A673 (cell line): ENCODE results near the gene ZNF385B. TPM values are rescaled to one million over a fixed set of nuclear protein-coding genes. Genes with fewer than 3 reads are reported as not detected.

Source experiments
- BruUV-seq: library from RNA; stranded (reverse); fragments of 400-500 nt; replicated peaks from 2 replicates; lab custom pipeline; 2021; lab: Mats Ljungman, UMichigan
- CTCF ChIA-PET: fragments of 300-600 bp; sonication (Branson Sonifier 250); formaldehyde crosslinking; loops from one replicate; lab custom pipeline; 2022; ENCODE audit warnings: antibody characterized with exemption; lab: Charles Lee
- POLR2A ChIA-PET: fragments of 300-600 bp; sonication (Branson Sonifier 250); formaldehyde crosslinking; loops from one replicate; lab custom pipeline; 2022; ENCODE audit warnings: antibody characterized with exemption; ENCODE audit not compliant: low non-redundant PET; lab: Charles Lee
- DNase-seq: peaks from one replicate; pipeline ENCODE4 v3.0.0-alpha.2; 2015; ENCODE audit warnings: low spot score
- H3K27ac ChIP-seq: fragments of 200-600 bp; sonication (generic); 2 replicates; pipeline ENCODE4 v1.5.1; 2016; ENCODE audit warnings: mixed run types, low read depth, mild to moderate bottlenecking, mixed read lengths, antibody characterized with exemption, low read length; ENCODE audit not compliant: poor library complexity, severe bottlenecking
- H3K27me3 ChIP-seq: fragments of 200-600 bp; sonication (generic); replicated peaks from 2 replicates; pipeline ENCODE4 v1.6.1; 2017; ENCODE audit warnings: mixed run types, low read depth, mild to moderate bottlenecking, mixed read lengths, antibody characterized with exemption, low read length; ENCODE audit not compliant: insufficient read depth, poor library complexity
- H3K36me3 ChIP-seq: fragments of 200-600 bp; sonication (generic); 2 replicates; pipeline ENCODE4 v1.6.1; 2016; ENCODE audit warnings: mixed run types, mild to moderate bottlenecking, mixed read lengths, antibody characterized with exemption, low read length; ENCODE audit not compliant: insufficient read depth, poor library complexity, severe bottlenecking
- H3K4me1 ChIP-seq: fragments of 200-600 bp; sonication (generic); 2 replicates; pipeline ENCODE4 v1.6.1; 2017; ENCODE audit warnings: mixed run types, mild to moderate bottlenecking, mixed read lengths, antibody characterized with exemption, low read length; ENCODE audit not compliant: insufficient read depth, poor library complexity, severe bottlenecking
- H3K4me3 ChIP-seq: fragments of 200-600 bp; sonication (generic); 2 replicates; pipeline ENCODE4 v1.5.1; 2016; ENCODE audit warnings: low read depth, mixed run types, mild to moderate bottlenecking, mixed read lengths, low read length; ENCODE audit not compliant: poor library complexity, severe bottlenecking
- H3K9me3 ChIP-seq: fragments of 200-600 bp; sonication (generic); 2 replicates; pipeline ENCODE4 v1.6.1; 2016; ENCODE audit warnings: mixed run types, low read depth, mild to moderate bottlenecking, mixed read lengths, antibody characterized with exemption, low read length; ENCODE audit not compliant: poor library complexity, severe bottlenecking
- CTCF ChIP-seq: fragments of 300-800, 200-600 bp; sonication (generic); conservative IDR thresholded peaks from 2 replicates; pipeline ENCODE4 v1.5.1; 2017; ENCODE audit warnings: low read depth, mild to moderate bottlenecking, antibody characterized with exemption, low read length, moderate library complexity, mixed read lengths
- EZH2 ChIP-seq: fragments of 200-600 bp; sonication (generic); IDR thresholded peaks from 2 replicates; pipeline ENCODE4 v1.6.1; 2017; ENCODE audit warnings: borderline replicate concordance, low read depth, mild to moderate bottlenecking, mixed read lengths, antibody characterized with exemption, low read length; ENCODE audit not compliant: poor library complexity, severe bottlenecking
- intact Hi-C: fragments of 100-400 bp; cut with micrococcal nuclease; formaldehyde crosslinking; loops from one replicate; pipeline ENCODE4 v1.10.0; 2022; ENCODE audit not compliant: unreplicated experiment
- total RNA-seq: library from RNA; stranded (reverse); gene quantifications from 2 replicates; pipeline ENCODE4 v1.2.3, GENCODE V29; 2021

Gene ZNF385B
- total RNA-seq, 1 experiment from 2014 or later: not detected

- BruUV-seq: no TSS peak
- H3K27ac ChIP-seq: no peak overlapping the region
- no peaks in the 10 kb centered on the region for H3K9me3 ChIP-seq
- H3K36me3 ChIP-seq: no peaks in the 10 kb centered on the region
- H3K4me3 ChIP-seq: no peak overlapping the region
- no peaks in the 10 kb centered on the region for H3K4me1 ChIP-seq
- CTCF ChIA-PET: no interaction called here
- TF ChIP-seq CTCF (no peak), EZH2 (no peak)
- H3K27me3 ChIP-seq: no peaks in the 10 kb centered on the region
- POLR2A ChIA-PET: no interaction called here
- no peak for DNase-seq
- intact Hi-C loops: no loop called here
These were observed 342.6 kb downstream of the ZNF385B start for GRCh38 chr2:179518830-179519229.

- DNase-seq: no peak
- no peaks in the 10 kb centered on the region for H3K36me3 ChIP-seq
- H3K27me3 ChIP-seq: no peaks in the 10 kb centered on the region
- H3K27ac ChIP-seq: no peak overlapping the region
- no peaks in the 10 kb centered on the region for H3K4me1 ChIP-seq
- TF ChIP-seq CTCF (no peak), EZH2 (no peak)
- no peak overlapping the region for H3K4me3 ChIP-seq
- H3K9me3 ChIP-seq: no peaks in the 10 kb centered on the region
- BruUV-seq: no TSS peak
- intact Hi-C loops: no loop called here
- CTCF ChIA-PET: interaction anchor here (0.6 kb wide), 1 partner anchor 181 kb away, joined by 4 read pairs; no protein-coding TSS in a partner anchor
- POLR2A ChIA-PET: no interaction called here
These were observed 348.2 kb downstream of the ZNF385B start for GRCh38 chr2:179513181-179513580.

GRCh38 chr2:179512281-179513035 is 349.0 kb downstream of the ZNF385B start:
- TF ChIP-seq EZH2 (no peak), CTCF (no peak)
- no peaks in the 10 kb centered on the region for H3K9me3 ChIP-seq
- H3K27ac ChIP-seq: no peak overlapping the region
- H3K36me3 ChIP-seq: no peaks in the 10 kb centered on the region
- DNase-seq: no peak
- no TSS peak for BruUV-seq
- H3K27me3 ChIP-seq: no peaks in the 10 kb centered on the region
- no peaks in the 10 kb centered on the region for H3K4me1 ChIP-seq
- ChIA-PET CTCF (interaction anchor here (0.6 kb wide), 1 partner anchor 182 kb away, joined by 4 read pairs; no protein-coding TSS in a partner anchor), POLR2A (no interaction called here)
- H3K4me3 ChIP-seq: no peak overlapping the region
- intact Hi-C loops: no loop called here
